NCI-H2196 (cell line): ENCODE data around the gene GALNT8.

Source experiments
- DNase-seq: peaks from one replicate; lab custom pipeline; 2025; ENCODE audit not compliant: unreplicated experiment; lab: John Stamatoyannopoulos, UW

Gene GALNT8

GRCh38 chr12:4794491-4794890, 74.3 kb downstream of the GALNT8 start:
- DNase-seq = no peak

- DNase-seq = no peak
Observed at GRCh38 chr12:4796216-4796615, 76.0 kb downstream of the GALNT8 start.

- no peak for DNase-seq
Observed at GRCh38 chr12:4796694-4797482, 76.7 kb downstream of the GALNT8 start.

GRCh38 chr12:4800555-4800954, 80.4 kb downstream of the GALNT8 start:
- DNase-seq = no peak

- no peak for DNase-seq
Observed at GRCh38 chr12:4802841-4803240, 82.6 kb downstream of the GALNT8 start.

GRCh38 chr12:4806439-4807115, 86.4 kb downstream of the GALNT8 start:
- DNase-seq = no peak

- DNase-seq = no peak
Observed at GRCh38 chr12:4807116-4807783, 87.0 kb downstream of the GALNT8 start.

GRCh38 chr12:4807813-4808212, 87.6 kb downstream of the GALNT8 start:
- DNase-seq = no peak

GRCh38 chr12:4809013-4809448, 88.8 kb downstream of the GALNT8 start:
- DNase-seq = no peak

GRCh38 chr12:4809449-4810218, 89.4 kb downstream of the GALNT8 start:
- no peak for DNase-seq

- DNase-seq = no peak
Observed at GRCh38 chr12:4810219-4810671, 90.0 kb downstream of the GALNT8 start.

GRCh38 chr12:4812624-4813327, 92.6 kb downstream of the GALNT8 start:
- DNase-seq = no peak

GRCh38 chr12:4813741-4814140, 93.5 kb downstream of the GALNT8 start:
- DNase-seq = no peak

GRCh38 chr12:4814485-4814884, 94.3 kb downstream of the GALNT8 start:
- no peak for DNase-seq

- no peak for DNase-seq
Observed at GRCh38 chr12:4816744-4817525, 96.7 kb downstream of the GALNT8 start.

- DNase-seq = no peak
Observed at GRCh38 chr12:4817880-4818279, 97.7 kb downstream of the GALNT8 start.

- DNase-seq = no peak
Observed at GRCh38 chr12:4819654-4820053, 99.5 kb downstream of the GALNT8 start.

- no peak for DNase-seq
Observed at GRCh38 chr12:4820971-4821370, 100.8 kb downstream of the GALNT8 start.
